Neuronal stem cell (in vitro differentiated cells): ENCODE results near the gene ATG2A.

Experiments
- DNase-seq: peaks from one replicate; pipeline ENCODE4 v3.0.0-alpha.2; 2013; ENCODE audit warnings: low spot score
- H2AFZ ChIP-seq: one replicate; pipeline ENCODE4 v1.6.1; 2013; ENCODE audit warnings: mild to moderate bottlenecking, low read length, inconsistent platforms
- H2AK5ac ChIP-seq: 2 replicates; pipeline ENCODE4 v1.6.1; 2013; ENCODE audit warnings: low read depth, mild to moderate bottlenecking, inconsistent platforms, low read length, moderate library complexity, mixed read lengths
- H2BK120ac ChIP-seq: 2 replicates; pipeline ENCODE4 v1.6.1; 2013; ENCODE audit warnings: low read depth, mild to moderate bottlenecking, inconsistent platforms, low read length, moderate library complexity, mixed read lengths
- H2BK12ac ChIP-seq: one replicate; pipeline ENCODE4 v1.6.1; 2013; ENCODE audit warnings: low read length, inconsistent platforms
- H2BK15ac ChIP-seq: 2 replicates; pipeline ENCODE4 v1.6.1; 2013; ENCODE audit warnings: mild to moderate bottlenecking, low read length, inconsistent platforms, mixed read lengths
- H2BK5ac ChIP-seq: one replicate; pipeline ENCODE4 v1.6.1; 2013; ENCODE audit warnings: inconsistent platforms, mild to moderate bottlenecking, low read length, moderate library complexity
- H3K14ac ChIP-seq: one replicate; pipeline ENCODE4 v1.6.1; 2013; ENCODE audit warnings: low read length, inconsistent platforms
- H3K18ac ChIP-seq: 2 replicates; pipeline ENCODE4 v1.6.1; 2013; ENCODE audit warnings: low read length, inconsistent platforms
- H3K23ac ChIP-seq: 2 replicates; pipeline ENCODE4 v1.6.1; 2013; ENCODE audit warnings: low read depth, mild to moderate bottlenecking, mixed read lengths, low read length, inconsistent platforms; ENCODE audit not compliant: poor library complexity
- H3K27ac ChIP-seq: replicated peaks from 3 replicates; pipeline ENCODE4 v1.5.1; 2013; ENCODE audit warnings: low read length, inconsistent platforms
- H3K27me3 ChIP-seq, 3 experiments: 2 replicates each; pipeline ENCODE4 v1.6.1; 2013; ENCODE audit warnings: low read length in 3 of 3, mild to moderate bottlenecking in 2 of 3, inconsistent platforms in 1 of 3, low read depth in 1 of 3, mixed read lengths in 1 of 3, moderate library complexity in 1 of 3; ENCODE audit not compliant: control insufficient read depth in 3 of 3, insufficient read depth in 3 of 3
- H3K36me3 ChIP-seq, 2 donors: replicated peaks in 1 of 2; 2 replicates each; pipeline ENCODE4 v1.6.1; 2013; ENCODE audit warnings: low read length in 2 of 2; ENCODE audit not compliant: control insufficient read depth in 2 of 2, insufficient read depth in 2 of 2
- H3K4ac ChIP-seq: 2 replicates; pipeline ENCODE4 v1.6.1; 2013; ENCODE audit warnings: inconsistent platforms, mild to moderate bottlenecking, low read length, moderate library complexity
- H3K4me1 ChIP-seq, 2 donors: 1 replicate in 1 of 2; 2 replicates in 1 of 2; pipeline ENCODE4 v1.6.1; 2013; ENCODE audit warnings: low read length in 2 of 2, low read depth in 1 of 2; ENCODE audit not compliant: control insufficient read depth in 2 of 2, insufficient read depth in 1 of 2
- H3K4me2 ChIP-seq: one replicate; pipeline ENCODE4 v1.6.1; 2013; ENCODE audit warnings: mild to moderate bottlenecking, low read length, inconsistent platforms; ENCODE audit not compliant: insufficient read depth, poor library complexity, severe bottlenecking
- H3K4me3 ChIP-seq, 2 donors: 2 replicates each; pipeline ENCODE4 v1.5.1; 2013; ENCODE audit warnings: low read length in 2 of 2, mild to moderate bottlenecking in 2 of 2, inconsistent platforms in 1 of 2, moderate library complexity in 1 of 2
- H3K79me1 ChIP-seq: one replicate; pipeline ENCODE4 v1.6.1; 2013; ENCODE audit warnings: low read depth, mild to moderate bottlenecking, inconsistent platforms, low read length, moderate library complexity
- H3K9ac ChIP-seq: one replicate; pipeline ENCODE4 v1.6.1; 2013; ENCODE audit warnings: mild to moderate bottlenecking, low read depth, low read length, inconsistent platforms; ENCODE audit not compliant: poor library complexity
- H3K9me3 ChIP-seq, 2 donors: replicated peaks in 1 of 2; 2 replicates each; pipeline versions ENCODE3 to v1.6.1; 2013; ENCODE audit warnings: low read length in 2 of 2, mild to moderate bottlenecking in 2 of 2, inconsistent platforms in 1 of 2, low read depth in 1 of 2, mixed read lengths in 1 of 2, moderate library complexity in 1 of 2; ENCODE audit not compliant: control insufficient read depth in 2 of 2, insufficient read depth in 1 of 2
- H4K8ac ChIP-seq: one replicate; pipeline ENCODE4 v1.6.1; 2013; ENCODE audit warnings: low read depth, mild to moderate bottlenecking, inconsistent platforms, low read length, moderate library complexity
- H4K91ac ChIP-seq: one replicate; pipeline ENCODE4 v1.6.1; 2013; ENCODE audit warnings: low read length, low read depth, mild to moderate bottlenecking, inconsistent platforms; ENCODE audit not compliant: poor library complexity
- WGBS, 2 donors: extraction: QIAGEN DNeasy Blood & Tissue Kit; methylation state at CpG; one replicate each; pipeline ENCODE4 v1.1.7; 2013; ENCODE audit warnings: missing lambda C conversion rate in 2 of 2, mixed read lengths in 1 of 2; ENCODE audit not compliant: insufficient read length in 2 of 2, insufficient replicate concordance in 1 of 2; ENCODE audit errors: extremely low coverage in 2 of 2; 5-methylcytosine and 5-hydroxymethylcytosine counted together

ATG2A gene

DNA sequence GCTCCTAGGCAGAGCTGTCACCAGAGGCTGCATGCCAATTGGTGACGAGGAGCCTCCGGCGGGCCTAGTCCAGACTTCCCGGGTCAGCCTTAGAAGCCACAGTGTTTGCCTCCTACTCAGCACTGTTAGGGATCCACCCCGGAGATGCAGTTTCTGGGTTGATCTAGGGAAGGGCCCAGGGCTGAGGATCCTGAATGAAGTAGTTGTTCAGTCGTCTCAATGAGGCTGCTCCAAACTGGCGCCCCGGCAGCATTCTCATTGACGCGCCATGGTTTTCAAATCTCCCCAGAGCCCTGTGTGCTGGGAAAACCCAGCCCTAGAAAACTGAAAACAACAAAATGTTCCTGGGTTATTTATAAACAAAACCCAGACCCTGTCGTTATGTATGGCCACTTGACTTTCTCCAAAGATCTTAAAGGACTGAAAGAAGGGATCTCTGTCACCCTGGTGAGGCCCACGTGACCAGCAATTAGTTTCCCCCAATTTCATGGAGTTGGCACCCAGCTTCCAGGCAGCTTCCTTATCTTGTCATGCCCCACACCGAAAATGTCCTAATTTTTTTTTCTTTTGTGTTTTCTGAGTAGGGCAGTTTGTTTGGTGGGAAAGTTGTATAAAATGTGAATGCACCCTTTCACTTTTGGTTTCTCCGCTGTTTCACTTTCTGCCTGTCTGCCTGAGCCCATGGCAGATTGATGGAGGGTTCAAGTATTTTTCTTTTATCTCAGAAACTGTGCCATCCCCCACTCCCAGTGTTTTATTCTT is 36.6 kb downstream of the ATG2A start:
- H3K9me3 ChIP-seq = no peaks in the 10 kb centered on the region
- no CpG with 5 or more reads among the region's 14 CpGs for WGBS, 2 donors

DNA sequence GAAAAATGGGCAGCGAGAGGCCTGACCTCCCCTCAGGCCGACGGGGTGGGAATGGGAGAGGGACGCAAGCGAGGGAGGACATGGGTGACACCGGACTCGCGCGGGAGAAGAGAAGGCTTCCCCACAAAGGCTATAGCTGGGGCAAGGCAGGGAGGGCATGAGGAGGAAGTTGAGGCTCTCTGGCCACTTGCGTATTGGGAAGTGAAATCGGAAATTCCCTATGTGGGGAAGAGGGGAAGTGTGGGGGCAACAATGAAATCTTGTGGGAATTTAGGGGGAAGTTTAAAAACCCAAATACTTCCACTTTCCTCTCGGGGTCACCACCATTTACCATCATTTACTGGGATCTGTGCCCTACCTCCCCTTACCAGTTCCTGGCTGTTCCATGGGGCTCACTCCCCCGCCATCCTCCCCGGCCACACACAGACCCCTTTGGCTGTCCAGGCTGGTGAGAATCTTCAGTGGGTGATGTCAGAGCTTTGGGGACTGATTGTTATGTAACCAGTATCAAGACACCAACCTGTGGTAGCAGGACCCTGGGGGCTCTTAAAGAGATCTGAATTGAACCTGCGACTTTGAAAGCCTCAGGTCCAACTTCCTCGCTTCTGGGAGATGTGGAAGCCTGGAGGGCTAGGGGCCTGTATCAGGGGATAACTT is 37.6 kb downstream of the ATG2A start:
- Histone ChIP-seq H2BK120ac (peak overlapping the region; percentile 57), H4K91ac (peak overlapping the region; percentile 77), H3K4me1 (peaks cover 19 to 34% of the 10 kb centered on the region in 2 donors), H3K4me3 (peak overlapping the region; percentile 88 to 97), H2BK5ac (peak overlapping the region; percentile 93), H4K8ac (no peak overlapping the region), H3K14ac (peak overlapping the region; percentile 14), H3K36me3 (peaks cover 3 to 4% of the 10 kb centered on the region in 2 donors), H3K18ac (peak overlapping the region; percentile 96), H3K79me1 (peaks cover 10% of the 10 kb centered on the region), H3K27ac (peak overlapping the region; percentile 80), H2BK15ac (peak overlapping the region; percentile 46), H3K27me3 (peaks cover 0 to 15% (median 0%) of the 10 kb centered on the region in 3 experiments), H3K23ac (peak overlapping the region; percentile 97), H2AK5ac (peak overlapping the region; percentile 71), H3K9me3 (no peaks in the 10 kb centered on the region), H3K4me2 (peak overlapping the region; percentile 96), H2AFZ (peak overlapping the region; percentile 90), H3K9ac (peak overlapping the region; percentile 97), H3K4ac (peak overlapping the region; percentile 24), H2BK12ac (no peak overlapping the region)
- no peak for DNase-seq
- no CpG with 5 or more reads among the region's 16 CpGs for WGBS, 2 donors

More for the DNA sequence above, 36.6 kb downstream of the ATG2A start:
- H3K14ac ChIP-seq = no peak overlapping the region
- peaks cover 18 to 34% of the 10 kb centered on the region in 2 donors for H3K4me1 ChIP-seq
- no peak overlapping the region for H3K27ac ChIP-seq
- no peak for DNase-seq
- peaks cover 10% of the 10 kb centered on the region for H3K79me1 ChIP-seq
- no peak overlapping the region for H3K4me3 ChIP-seq
- no peak overlapping the region for H3K23ac ChIP-seq
- H3K27me3 ChIP-seq = peaks cover 0 to 16% (median 0%) of the 10 kb centered on the region in 3 experiments
- no peak overlapping the region for H2BK12ac ChIP-seq
- no peaks in the 10 kb centered on the region for H3K36me3 ChIP-seq
- no peak overlapping the region for H2AK5ac ChIP-seq
- H2BK120ac ChIP-seq = no peak overlapping the region
- H2BK15ac ChIP-seq = no peak overlapping the region
- H4K8ac ChIP-seq = no peak overlapping the region
- no peak overlapping the region for H3K4ac ChIP-seq
- no peak overlapping the region for H3K9ac ChIP-seq
- H4K91ac ChIP-seq = no peak overlapping the region
- H2BK5ac ChIP-seq = no peak overlapping the region
- no peak overlapping the region for H3K18ac ChIP-seq
- no peak overlapping the region for H2AFZ ChIP-seq
- H3K4me2 ChIP-seq = no peak overlapping the region

DNA sequence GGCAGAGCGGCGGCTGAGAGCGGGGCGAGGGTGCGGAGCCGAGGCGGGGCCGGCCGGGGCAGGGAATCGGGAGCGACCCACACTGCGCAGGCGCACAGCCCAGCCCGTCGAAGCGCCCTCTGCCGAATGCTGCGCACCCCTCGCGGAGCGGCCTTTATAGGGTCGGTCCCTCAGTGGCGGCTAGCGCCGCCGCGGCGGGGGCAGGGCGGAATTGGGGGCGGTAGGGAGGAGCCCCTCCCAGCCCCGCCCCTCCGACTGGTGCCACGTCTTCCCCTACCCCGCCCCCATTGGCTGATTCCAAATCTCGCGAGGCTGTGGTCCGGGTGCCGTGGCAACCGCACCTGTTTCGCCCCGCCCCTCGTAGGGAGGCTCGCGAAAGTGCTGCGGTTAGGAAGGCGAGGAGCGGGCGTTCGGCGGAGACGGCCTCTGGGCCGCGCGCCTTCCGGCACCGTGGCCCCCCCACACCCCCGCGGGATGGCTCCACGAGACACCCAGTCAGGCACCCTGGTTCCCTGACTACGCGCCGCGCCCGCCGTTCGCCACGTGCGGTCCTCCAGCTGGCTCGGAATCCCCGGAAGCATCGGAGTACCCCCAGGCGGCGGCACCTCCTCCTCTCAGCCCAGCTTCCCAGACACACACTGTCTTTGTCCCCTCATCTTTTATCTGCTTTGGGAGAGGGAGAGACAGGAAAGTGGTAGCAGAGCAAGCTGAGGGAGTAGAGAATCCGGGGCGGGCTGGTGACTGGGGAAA is 38.3 kb downstream of the ATG2A start, which contains the start of gene EHD1:
Gene EHD1, minus strand, starts transcription at position 128 of the 750 bp plus-strand sequence. CDS start 157 bp downstream, outside the sequence.
- Histone ChIP-seq H3K14ac (peak within 1 kb of the TSS; percentile 96), H2BK120ac (peak within 1 kb of the TSS; percentile 57), H4K91ac (peak within 1 kb of the TSS; percentile 77), H3K27ac (peak within 1 kb of the TSS; percentile 80), H3K9me3 (no peaks in the 10 kb centered on the region), H3K18ac (peak within 1 kb of the TSS; percentile 98), H3K4ac (peak within 1 kb of the TSS; percentile 89), H3K4me2 (peak within 1 kb of the TSS; percentile 96), H3K23ac (peak within 1 kb of the TSS; percentile 97), H2BK15ac (peak within 1 kb of the TSS; percentile 86), H3K4me1 (peaks cover 19 to 34% of the 10 kb centered on the region in 2 donors), H2BK12ac (peak within 1 kb of the TSS; percentile 93), H4K8ac (no peak within 1 kb of the TSS), H2AFZ (peak within 1 kb of the TSS; percentile 95), H3K79me1 (peaks cover 10% of the 10 kb centered on the region), H3K9ac (peak within 1 kb of the TSS; percentile 100), H3K4me3 (peak within 1 kb of the TSS; percentile 88 to 99), H2BK5ac (peak within 1 kb of the TSS; percentile 93), H3K27me3 (peaks cover 0 to 8% (median 0%) of the 10 kb centered on the region in 3 experiments), H3K36me3 (peaks cover 3 to 7% of the 10 kb centered on the region in 2 donors), H2AK5ac (peak within 1 kb of the TSS; percentile 81)
- peak; percentile 99 for DNase-seq
- no CpG with 5 or more reads among the region's 75 CpGs for WGBS, 2 donors
